AG10803 (cell line): ENCODE measurements around the gene PSORS1C2.

Experiments
- DNase-seq: peaks from one replicate; pipeline ENCODE4 v3.0.0; 2010; ENCODE audit warnings: low read depth
- H3K4me3 ChIP-seq: 2 replicates; pipeline ENCODE4 v1.5.1; 2011; ENCODE audit warnings: mild to moderate bottlenecking, low read length, control low read depth
- TF ChIP-seq, protein P1 (sequence below): conservative IDR thresholded peaks from 2 replicates; pipeline ENCODE4 v1.5.1; 2011; ENCODE audit warnings: mild to moderate bottlenecking, low read length, control low read depth, inconsistent platforms

Gene PSORS1C2

DNA sequence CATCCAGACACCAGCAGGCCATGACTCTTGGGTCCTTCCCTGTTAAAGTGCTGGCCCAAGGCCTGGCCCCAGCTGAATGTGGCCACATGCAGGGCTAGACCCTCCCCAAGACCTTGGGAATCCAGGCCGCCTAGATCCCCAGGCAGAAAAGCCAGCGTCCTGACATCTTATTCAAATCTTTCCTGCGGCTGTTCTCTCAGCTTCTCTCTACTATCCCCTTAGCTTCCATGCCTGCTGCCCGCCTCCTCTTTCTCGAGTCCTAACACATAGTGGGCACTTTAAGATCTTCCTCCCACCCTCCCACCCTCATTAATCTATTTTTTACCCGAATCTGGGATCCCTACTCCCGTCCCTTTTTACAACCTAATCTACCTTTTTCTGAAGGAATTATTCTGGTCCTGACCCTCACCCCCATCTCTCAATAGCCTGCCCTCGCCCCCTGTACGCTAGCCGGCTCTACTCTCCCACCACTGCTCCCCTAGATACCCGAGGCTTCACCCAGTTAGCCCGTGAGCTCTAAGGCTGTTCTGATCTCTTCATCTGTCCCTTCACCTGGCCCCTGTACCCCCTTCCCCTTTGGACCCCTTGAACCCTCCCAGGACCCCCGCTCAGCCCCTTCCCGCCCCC lies 18.8 kb upstream of the PSORS1C2 start, which contains the start of gene CCHCR1:
Gene CCHCR1 (minus strand): TSS at position 290 of the 627 bp plus-strand sequence. CDS start 202 bp downstream, at position 88.
- peak within 1 kb of the TSS; percentile 89 for H3K4me3 ChIP-seq
- TF ChIP-seq, protein P1, sequence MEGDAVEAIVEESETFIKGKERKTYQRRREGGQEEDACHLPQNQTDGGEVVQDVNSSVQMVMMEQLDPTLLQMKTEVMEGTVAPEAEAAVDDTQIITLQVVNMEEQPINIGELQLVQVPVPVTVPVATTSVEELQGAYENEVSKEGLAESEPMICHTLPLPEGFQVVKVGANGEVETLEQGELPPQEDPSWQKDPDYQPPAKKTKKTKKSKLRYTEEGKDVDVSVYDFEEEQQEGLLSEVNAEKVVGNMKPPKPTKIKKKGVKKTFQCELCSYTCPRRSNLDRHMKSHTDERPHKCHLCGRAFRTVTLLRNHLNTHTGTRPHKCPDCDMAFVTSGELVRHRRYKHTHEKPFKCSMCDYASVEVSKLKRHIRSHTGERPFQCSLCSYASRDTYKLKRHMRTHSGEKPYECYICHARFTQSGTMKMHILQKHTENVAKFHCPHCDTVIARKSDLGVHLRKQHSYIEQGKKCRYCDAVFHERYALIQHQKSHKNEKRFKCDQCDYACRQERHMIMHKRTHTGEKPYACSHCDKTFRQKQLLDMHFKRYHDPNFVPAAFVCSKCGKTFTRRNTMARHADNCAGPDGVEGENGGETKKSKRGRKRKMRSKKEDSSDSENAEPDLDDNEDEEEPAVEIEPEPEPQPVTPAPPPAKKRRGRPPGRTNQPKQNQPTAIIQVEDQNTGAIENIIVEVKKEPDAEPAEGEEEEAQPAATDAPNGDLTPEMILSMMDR, result no peak
- DNase-seq, result no peak

DNA sequence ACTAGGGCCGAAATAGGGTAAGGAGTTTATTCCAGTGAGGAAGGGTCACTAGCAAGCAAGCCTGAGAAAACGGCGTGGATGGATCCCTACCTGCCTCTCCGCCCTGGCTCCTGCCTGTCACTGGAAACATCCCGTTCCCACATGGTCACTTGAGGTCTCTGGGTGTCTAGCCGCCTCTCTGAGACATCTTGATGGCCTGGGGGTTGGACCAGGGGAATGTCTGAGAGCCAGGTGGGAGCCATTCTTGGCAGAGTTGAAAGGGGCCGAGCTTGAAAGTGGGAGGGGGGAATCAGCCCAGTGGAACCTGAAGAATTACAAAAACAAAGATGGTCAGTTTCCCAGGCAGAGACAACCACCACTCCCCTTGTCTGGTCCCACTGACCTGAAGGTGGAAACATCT lies 17.8 kb upstream of the PSORS1C2 start:
- TF ChIP-seq, protein P1, result no peak
- H3K4me3 ChIP-seq, result no peak overlapping the region
- no peak for DNase-seq

DNA sequence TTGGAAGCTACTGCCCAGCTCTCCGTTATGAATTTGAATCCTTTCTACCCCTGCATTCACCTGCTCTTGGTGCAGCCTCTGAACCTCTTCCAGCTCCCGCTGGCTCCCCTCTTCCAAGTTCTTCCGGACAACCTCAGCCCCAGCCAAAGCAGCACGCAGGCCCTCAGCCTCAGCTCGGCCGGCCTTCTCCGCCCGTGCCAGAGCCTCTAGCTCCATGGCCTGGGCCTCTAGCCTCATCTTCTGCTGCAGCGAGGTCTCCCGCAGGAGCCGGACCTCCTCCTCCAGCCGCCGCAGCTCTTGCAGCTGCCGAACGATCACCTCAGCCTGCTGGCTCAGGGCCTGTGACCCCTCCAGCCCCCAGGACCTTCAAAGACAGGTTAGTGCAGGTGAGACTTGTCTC lies 15.6 kb upstream of the PSORS1C2 start:
- H3K4me3 ChIP-seq, result no peak overlapping the region
- DNase-seq, result no peak
- TF ChIP-seq, protein P1, result no peak

DNA sequence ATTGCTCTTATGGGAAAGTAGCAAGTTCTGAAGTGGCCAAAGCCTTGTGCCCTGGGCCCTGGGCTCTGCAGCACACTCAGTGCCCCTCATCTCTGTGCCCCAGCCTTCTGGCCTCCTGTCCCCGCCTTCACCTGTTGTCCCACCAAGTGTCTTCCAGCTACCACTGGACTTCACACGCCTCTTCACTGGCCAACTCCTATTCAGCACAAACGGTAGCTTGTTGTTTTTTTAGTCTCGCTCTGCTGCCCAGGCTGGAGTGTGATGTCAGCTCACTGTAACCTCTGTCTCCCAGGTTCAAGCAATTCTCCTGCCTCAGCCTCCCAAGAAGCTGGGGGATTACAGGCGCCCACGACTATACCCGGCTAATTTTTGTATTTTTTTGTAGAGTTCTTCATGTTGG lies 13.9 kb upstream of the PSORS1C2 start:
- no peak overlapping the region for H3K4me3 ChIP-seq
- no peak for DNase-seq
- TF ChIP-seq, protein P1, result no peak

DNA sequence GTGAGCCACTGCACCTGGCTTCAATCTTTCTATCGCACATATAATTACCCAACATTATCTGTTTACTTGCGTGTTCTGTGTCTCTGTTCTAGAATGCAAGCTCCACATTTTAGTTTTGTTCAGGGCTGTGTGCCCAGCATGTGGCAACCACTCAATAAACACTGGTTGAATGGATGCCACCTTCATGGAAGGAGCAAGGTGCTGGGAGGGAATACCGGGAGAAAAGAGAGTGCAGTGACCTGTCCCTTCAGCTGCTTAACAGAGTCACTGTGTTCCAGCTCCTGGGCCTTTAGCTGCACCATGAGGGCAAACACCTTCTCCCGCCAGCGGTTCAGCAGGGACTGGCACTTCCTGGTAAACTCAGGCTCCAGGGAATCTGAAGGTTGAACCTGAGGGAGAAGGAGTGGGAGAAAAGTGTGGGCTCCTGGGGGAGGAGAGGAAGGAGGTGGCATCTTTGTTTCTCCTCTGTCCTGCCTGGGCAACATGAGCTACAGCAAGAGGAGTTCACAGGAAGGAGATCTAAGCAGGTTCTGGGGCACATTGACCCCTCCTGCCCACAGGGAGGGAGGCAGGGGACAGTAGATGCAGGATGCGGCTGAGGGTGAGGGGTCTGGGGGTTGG lies 11.1 kb upstream of the PSORS1C2 start:
- DNase-seq, result no peak
- no peak overlapping the region for H3K4me3 ChIP-seq
- TF ChIP-seq, protein P1, result no peak

DNA sequence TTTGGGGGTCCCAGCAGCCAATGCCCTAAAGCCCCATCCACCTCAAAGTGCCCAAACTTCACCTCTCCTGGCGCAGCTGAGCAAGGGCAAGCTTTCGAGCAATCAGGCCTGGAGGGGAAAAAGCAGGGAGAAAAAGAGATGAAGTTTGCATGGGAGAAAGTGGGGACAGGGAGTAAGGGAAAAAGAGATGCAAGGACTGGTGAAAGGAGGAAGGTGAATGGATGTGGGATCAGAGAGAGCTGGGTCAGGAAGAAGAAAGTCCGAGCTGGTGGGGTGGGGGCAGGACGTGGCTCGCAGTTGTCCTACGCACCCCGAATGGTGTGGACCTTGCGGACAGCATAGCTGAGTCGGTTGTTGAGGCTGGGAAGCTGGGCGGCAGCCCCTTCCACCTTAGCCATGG lies 6.5 kb upstream of the PSORS1C2 start:
- DNase-seq, result no peak
- TF ChIP-seq, protein P1, result no peak
- H3K4me3 ChIP-seq, result no peak overlapping the region

DNA sequence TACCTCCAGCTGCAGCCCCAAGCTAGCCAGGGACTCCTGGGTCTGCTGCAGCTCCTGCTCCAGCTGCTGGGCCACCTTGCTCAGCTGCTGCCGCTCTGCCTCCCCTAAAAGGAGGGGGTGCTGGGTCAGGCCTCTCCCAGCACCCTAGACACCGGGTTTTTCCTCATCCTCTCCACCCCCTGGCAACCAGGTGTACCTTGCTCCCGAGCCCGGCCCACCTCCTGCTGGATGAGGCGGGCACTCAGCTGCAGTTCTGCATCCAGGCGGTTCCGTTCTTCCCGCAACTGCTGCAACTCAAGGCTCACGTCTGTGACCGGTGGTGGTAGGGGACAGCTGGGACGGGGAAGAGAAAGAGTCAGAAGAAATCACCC lies 6.1 kb upstream of the PSORS1C2 start:
- H3K4me3 ChIP-seq, result no peak overlapping the region
- TF ChIP-seq, protein P1, result no peak
- DNase-seq, result no peak
